Rectal smooth muscle tissue (tissue), 1 donor: ENCODE data around the gene GSG1L.

Source experiments
- H3K27ac ChIP-seq: one replicate; pipeline ENCODE4 v1.7.0; 2013; ENCODE audit warnings: low read depth, low read length, inconsistent platforms
- H3K27me3 ChIP-seq: one replicate; pipeline ENCODE4 v1.7.0; 2013; ENCODE audit warnings: low read length; ENCODE audit not compliant: control insufficient read depth, insufficient read depth
- H3K36me3 ChIP-seq: one replicate; pipeline ENCODE4 v1.7.0; 2013; ENCODE audit warnings: low read length; ENCODE audit not compliant: control insufficient read depth, insufficient read depth
- H3K4me1 ChIP-seq: one replicate; pipeline ENCODE4 v1.7.0; 2013; ENCODE audit warnings: low read length; ENCODE audit not compliant: control insufficient read depth, insufficient read depth
- H3K4me3 ChIP-seq: one replicate; pipeline ENCODE4 v1.7.0; 2013; ENCODE audit warnings: low read length
- H3K9ac ChIP-seq: one replicate; pipeline ENCODE4 v1.7.0; 2013; ENCODE audit warnings: low read length

GSG1L gene

GRCh38 chr16:27778171-27778925 is 285.2 kb downstream of the GSG1L start:
- Histone ChIP-seq H3K36me3 (peaks cover 5% of the 10 kb centered on the region), H3K9ac (no peak overlapping the region), H3K27ac (no peak overlapping the region), H3K4me3 (no peak overlapping the region), H3K27me3 (no peaks in the 10 kb centered on the region), H3K4me1 (no peaks in the 10 kb centered on the region)

DNA sequence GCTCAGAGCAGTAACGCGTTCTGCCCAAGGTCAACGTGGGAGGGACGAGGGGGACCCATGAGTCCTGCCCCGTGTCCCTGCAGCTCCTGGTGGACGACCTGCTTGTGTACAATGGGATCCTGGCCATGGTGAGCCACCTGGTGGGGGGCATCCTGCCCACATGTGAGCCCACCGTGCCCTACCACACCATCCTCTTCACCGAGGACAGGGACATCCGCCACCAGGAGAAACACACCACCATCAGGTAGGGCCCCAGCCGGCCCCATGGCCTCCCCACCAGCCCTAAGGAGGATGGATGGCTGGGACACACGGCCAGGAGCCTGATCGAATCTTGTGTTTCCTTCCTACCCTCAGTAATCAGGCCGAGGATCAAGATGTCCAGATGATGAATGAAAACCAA is 286.0 kb downstream of the GSG1L start:
- Histone ChIP-seq H3K27me3 (no peaks in the 10 kb centered on the region), H3K36me3 (peaks cover 5% of the 10 kb centered on the region), H3K4me3 (no peak overlapping the region), H3K27ac (no peak overlapping the region), H3K9ac (no peak overlapping the region), H3K4me1 (no peaks in the 10 kb centered on the region)

DNA sequence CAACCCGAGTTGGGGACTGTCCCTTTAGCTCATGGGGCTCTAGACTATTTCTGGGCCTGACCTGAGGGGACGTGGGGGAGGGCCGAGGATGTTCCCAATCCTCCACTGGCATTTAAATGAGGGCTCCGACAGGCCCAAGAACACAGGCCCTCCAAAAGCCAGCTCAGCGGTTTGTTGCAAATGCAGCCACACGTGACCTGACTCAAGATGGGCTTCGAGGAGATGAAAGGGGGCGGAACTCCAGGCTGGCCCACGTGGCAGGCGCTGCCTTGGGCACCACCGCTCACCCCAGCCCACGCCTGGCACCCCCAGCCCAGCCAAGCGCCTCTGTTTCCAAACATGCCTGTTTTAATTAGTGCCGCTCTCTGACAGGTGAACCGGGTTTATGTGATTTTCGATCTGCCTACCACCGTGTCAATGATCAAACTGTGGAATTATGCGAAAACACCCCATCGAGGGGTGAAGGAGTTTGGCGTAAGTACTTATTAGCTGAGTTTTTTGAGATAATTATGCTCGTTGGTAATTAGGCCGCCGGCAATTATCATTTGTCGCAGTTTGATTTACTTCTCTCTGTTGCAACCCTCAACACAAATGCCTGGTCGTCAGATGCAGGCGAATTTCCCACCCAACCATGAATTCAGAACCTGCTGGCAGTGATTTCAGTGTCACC is 286.8 kb downstream of the GSG1L start:
- H3K4me3 ChIP-seq, result no peak overlapping the region
- peaks cover 8% of the 10 kb centered on the region for H3K36me3 ChIP-seq
- no peaks in the 10 kb centered on the region for H3K4me1 ChIP-seq
- no peaks in the 10 kb centered on the region for H3K27me3 ChIP-seq
- no peak overlapping the region for H3K27ac ChIP-seq
- H3K9ac ChIP-seq, result no peak overlapping the region

- Histone ChIP-seq H3K27me3 (no peaks in the 10 kb centered on the region), H3K27ac (no peak overlapping the region), H3K4me1 (no peaks in the 10 kb centered on the region), H3K36me3 (peaks cover 18% of the 10 kb centered on the region), H3K4me3 (no peak overlapping the region), H3K9ac (no peak overlapping the region)
These were observed 288.3 kb downstream of the GSG1L start for GRCh38 chr16:27775254-27775653.

GRCh38 chr16:27774779-27775178 is 288.7 kb downstream of the GSG1L start:
- peaks cover 18% of the 10 kb centered on the region for H3K36me3 ChIP-seq
- no peak overlapping the region for H3K27ac ChIP-seq
- H3K4me3 ChIP-seq, result no peak overlapping the region
- H3K9ac ChIP-seq, result no peak overlapping the region
- H3K27me3 ChIP-seq, result no peaks in the 10 kb centered on the region
- H3K4me1 ChIP-seq, result no peaks in the 10 kb centered on the region

DNA sequence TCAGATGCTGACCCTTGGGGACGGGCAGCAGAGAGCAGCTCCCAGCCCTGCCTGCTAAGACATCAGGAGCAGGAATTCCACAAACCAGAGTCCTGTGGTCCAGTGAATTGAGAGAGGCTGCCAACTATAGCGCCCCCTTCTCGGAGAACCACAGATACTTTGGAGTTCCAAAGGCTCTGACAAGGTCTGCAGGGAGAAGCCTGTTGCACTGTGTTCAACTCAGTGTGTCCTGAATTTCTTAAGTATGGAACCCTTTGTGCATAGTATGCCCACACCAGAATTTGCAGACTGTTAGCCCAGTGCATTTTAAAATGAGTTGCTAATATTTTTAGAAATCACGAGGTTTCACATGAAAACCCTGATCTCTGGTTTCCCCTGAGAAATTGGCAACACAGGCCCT is 290.2 kb downstream of the GSG1L start:
- Histone ChIP-seq H3K9ac (no peak overlapping the region), H3K4me3 (no peak overlapping the region), H3K4me1 (no peaks in the 10 kb centered on the region), H3K27me3 (no peaks in the 10 kb centered on the region), H3K27ac (no peak overlapping the region), H3K36me3 (peaks cover 23% of the 10 kb centered on the region)

DNA sequence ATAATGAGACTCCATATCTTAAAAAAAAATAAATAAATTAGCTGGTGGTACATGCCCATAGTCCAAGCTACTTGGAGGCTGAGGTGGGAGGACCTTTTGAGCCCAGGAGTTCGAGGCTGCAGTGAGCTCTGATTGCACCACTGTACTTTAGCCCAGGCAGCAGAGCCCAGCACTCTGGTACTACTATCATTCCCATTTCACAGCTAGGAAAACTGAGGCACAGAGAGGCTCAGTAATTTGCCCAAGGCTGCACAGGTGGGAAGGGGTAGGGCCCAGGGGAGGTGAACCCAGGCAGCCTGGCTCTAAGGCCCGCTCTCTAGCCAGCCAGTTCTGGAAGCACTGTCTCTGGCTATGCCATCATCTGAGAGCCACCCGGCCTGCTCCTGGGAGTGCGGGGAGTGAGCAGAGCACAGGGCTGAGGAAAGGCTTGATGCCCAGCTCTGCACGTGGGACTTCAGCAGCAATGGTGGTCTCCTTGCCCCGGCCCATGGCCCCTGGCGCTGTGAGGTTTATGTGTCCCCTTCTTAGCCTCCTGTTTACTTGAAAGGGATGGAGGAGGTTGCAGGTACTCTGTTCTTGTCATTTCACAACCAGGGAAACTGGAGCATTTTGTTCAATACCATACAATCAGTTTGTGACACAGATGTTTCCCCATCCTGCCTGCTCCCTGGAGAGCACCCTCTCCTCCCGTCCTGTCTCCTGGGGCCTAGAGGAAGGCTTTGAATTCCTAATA is 291.3 kb downstream of the GSG1L start:
- H3K4me3 ChIP-seq, result no peak overlapping the region
- no peak overlapping the region for H3K9ac ChIP-seq
- H3K4me1 ChIP-seq, result no peaks in the 10 kb centered on the region
- no peak overlapping the region for H3K27ac ChIP-seq
- no peaks in the 10 kb centered on the region for H3K27me3 ChIP-seq
- peaks cover 23% of the 10 kb centered on the region for H3K36me3 ChIP-seq

DNA sequence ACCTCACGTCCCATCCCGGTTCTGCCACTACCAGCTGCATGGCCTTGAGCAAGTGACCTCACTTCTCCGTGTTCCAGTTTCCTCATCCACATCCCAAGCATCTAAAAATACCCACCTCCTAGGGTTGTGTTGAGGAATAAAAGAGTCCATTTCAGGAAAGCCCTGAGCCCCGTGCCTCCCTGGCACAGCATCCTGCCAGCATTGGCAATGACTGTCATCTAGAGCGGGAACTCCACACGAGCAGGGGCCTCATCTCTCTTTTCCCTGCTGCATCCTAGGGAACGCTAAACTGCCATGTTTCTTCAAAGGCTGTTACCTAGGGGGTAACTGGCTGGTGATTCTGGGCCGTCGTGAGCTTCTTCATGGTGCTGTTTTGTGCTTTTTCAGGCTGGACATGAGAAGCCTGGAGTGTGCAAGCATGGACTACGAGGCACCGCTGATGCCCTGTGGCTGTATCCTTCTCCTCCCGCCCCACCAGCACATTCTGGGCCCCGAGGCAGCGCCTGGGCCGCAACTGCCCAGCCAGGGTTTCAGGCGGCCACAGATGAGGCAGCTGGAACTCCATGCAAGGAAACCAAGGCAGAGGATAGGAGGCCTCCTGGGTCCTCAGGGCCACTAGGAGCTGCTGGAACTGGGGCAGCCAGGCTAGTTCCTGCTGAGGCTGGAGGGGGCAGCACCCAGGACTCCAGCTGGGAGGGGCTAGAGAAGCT is 292.2 kb downstream of the GSG1L start:
- no peaks in the 10 kb centered on the region for H3K4me1 ChIP-seq
- H3K36me3 ChIP-seq, result peaks cover 23% of the 10 kb centered on the region
- H3K27me3 ChIP-seq, result no peaks in the 10 kb centered on the region
- H3K4me3 ChIP-seq, result no peak overlapping the region
- H3K27ac ChIP-seq, result no peak overlapping the region
- no peak overlapping the region for H3K9ac ChIP-seq

DNA sequence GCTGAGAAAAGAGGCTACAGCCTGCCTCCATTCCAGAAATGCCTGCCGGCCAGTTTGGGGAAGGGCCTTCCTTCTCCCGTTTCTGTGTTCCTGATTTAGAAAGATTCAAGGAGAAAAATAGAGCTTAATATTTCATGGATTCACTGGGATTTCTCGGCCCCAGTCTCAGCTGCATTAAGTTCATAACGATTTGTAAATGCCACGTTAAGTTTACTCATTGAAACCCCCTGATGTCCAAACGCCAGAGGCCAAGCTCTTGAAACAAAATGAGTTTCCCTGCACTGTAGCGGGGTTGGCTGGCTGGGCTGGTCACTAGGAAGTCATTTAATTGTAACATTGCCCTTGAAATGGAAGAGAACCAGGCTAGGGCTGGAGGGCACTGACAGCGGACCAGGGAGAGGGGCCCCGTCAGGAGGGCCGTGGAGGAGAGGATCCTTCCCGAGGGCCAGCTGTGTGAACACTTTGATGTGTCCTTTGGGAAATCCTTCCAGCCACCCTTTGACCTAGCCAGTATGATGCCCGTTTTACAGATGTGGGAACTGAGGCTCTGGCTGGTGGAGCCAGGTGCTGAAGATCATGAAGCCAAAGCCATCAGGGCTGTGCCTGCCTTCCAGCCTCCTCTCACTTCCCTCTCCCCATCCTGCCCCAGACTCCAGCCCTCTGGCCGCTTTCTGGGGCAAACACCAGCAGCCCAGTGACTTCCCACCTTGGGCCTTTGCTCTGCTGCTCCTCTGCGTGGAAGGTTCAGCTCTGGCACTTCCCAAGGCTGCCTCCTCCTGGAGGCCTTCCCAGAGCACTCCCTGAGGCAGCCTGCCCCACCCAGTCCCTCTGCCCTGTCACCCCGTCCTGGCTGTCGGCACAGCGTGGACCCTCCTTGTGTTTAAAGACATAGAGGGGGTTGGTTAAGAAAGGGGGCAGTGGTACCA is 293.0 kb downstream of the GSG1L start:
- H3K36me3 ChIP-seq, result peaks cover 23% of the 10 kb centered on the region

GRCh38 chr16:27769561-27770255 is 293.8 kb downstream of the GSG1L start:
- Histone ChIP-seq H3K9ac (no peak overlapping the region), H3K36me3 (peaks cover 23% of the 10 kb centered on the region), H3K27ac (no peak overlapping the region)

More for the DNA sequence above, 293.0 kb downstream of the GSG1L start:
- H3K9ac ChIP-seq, result no peak overlapping the region
- no peak overlapping the region for H3K27ac ChIP-seq
- H3K4me1 ChIP-seq, result no peaks in the 10 kb centered on the region
- H3K27me3 ChIP-seq, result no peaks in the 10 kb centered on the region
- no peak overlapping the region for H3K4me3 ChIP-seq

DNA sequence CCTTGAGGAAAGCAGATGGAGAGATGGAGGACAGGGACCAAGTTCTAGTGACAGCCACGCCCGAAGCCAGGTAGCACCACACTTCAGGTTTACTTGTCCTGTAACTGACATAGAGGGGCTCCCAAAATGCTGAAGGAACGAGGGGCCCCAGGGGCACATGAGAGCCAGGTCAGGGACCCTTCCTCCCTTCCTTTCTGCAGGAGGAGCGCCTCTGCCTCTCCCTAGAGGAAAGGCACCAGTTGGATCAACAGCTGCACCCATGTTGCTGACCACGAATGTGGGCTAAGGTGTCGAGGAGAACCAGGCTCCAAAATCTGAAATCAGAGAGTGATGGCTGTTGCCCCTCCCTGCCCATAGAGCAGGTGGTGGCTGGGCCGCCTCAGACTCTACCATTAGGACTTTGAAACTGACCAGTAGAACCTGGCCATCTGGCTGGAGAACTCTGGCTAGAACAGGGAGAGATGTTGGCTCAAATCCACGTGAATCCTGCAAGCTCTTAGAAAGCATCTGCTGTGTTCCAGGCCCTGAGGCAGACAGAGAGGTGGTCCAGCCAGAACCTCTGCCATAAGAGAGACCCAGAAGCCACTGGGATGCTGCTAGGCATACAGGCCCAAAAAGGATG is 294.8 kb downstream of the GSG1L start:
- Histone ChIP-seq H3K4me3 (no peak overlapping the region), H3K4me1 (no peaks in the 10 kb centered on the region), H3K36me3 (peaks cover 21% of the 10 kb centered on the region), H3K27ac (no peak overlapping the region), H3K9ac (no peak overlapping the region), H3K27me3 (no peaks in the 10 kb centered on the region)

More at GRCh38 chr16:27769561-27770255, 293.8 kb downstream of the GSG1L start:
- no peaks in the 10 kb centered on the region for H3K27me3 ChIP-seq
- H3K4me1 ChIP-seq, result no peaks in the 10 kb centered on the region
- no peak overlapping the region for H3K4me3 ChIP-seq
